Measurements from ENCODE around the gene FAM107B. TPM values are rescaled to one million over a fixed set of nuclear protein-coding genes. Genes with fewer than 3 reads are reported as not detected.

The FAM107B gene
- total RNA-seq, 1 experiment from 2014 or later = 61.6 TPM

DNA sequence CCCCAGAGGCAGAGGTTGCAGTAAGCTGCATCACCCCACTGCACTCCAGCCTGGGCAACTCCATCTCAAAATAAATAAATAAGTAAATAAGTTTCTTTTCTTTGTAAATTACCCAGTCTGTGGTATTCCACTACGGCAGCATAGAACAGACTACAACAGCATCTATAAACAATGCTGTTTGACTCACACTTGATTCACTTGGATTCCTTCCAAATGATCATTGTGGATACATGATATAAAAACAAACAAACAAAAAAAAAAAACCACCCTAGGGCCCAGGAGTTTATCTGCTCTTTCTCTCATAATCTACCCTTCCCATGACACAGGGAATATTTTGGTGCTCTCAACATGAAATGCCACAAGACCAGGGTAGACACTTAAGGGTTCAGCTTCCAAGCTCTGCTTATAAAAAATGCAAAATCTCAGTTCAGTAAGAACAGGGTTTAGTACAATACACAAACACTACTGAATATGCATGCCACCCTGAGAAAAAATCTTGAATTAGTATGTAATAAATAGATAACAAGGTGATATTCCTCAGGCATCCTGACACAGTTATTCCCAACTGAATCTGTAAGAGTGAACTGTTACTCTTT is 200.9 kb downstream of the FAM107B start:
- H3K27ac ChIP-seq (ENCODE audit: low read depth, low read length, poor library complexity, severe bottlenecking) = no peak overlapping the region
- POLR2A ChIA-PET (ENCODE audit: low non-redundant PET) = no interaction called here
- CTCF ChIA-PET = no interaction called here
- peaks cover 28% of the 10 kb centered on the region for H3K4me1 ChIP-seq (ENCODE audit: insufficient read depth, low read length, poor library complexity, severe bottlenecking)
- no TSS peak for BruUV-seq (replicated peaks)
- no peaks in the 10 kb centered on the region for H3K27me3 ChIP-seq (replicated peaks; ENCODE audit: insufficient read depth, low read depth, low read length, poor library complexity)
- no peaks in the 10 kb centered on the region for H3K36me3 ChIP-seq (ENCODE audit: insufficient read depth, low read length, poor library complexity, severe bottlenecking)
- DNase-seq (ENCODE audit: low spot score) = no peak
- no peaks in the 10 kb centered on the region for H3K9me3 ChIP-seq (ENCODE audit: low read depth, low read length, poor library complexity, severe bottlenecking)
- TF ChIP-seq EZH2 (IDR thresholded peaks at IDR 0.05; ENCODE audit: borderline replicate concordance, low read depth, low read length, poor library complexity, severe bottlenecking) = no peak
- TF ChIP-seq, protein P1, sequence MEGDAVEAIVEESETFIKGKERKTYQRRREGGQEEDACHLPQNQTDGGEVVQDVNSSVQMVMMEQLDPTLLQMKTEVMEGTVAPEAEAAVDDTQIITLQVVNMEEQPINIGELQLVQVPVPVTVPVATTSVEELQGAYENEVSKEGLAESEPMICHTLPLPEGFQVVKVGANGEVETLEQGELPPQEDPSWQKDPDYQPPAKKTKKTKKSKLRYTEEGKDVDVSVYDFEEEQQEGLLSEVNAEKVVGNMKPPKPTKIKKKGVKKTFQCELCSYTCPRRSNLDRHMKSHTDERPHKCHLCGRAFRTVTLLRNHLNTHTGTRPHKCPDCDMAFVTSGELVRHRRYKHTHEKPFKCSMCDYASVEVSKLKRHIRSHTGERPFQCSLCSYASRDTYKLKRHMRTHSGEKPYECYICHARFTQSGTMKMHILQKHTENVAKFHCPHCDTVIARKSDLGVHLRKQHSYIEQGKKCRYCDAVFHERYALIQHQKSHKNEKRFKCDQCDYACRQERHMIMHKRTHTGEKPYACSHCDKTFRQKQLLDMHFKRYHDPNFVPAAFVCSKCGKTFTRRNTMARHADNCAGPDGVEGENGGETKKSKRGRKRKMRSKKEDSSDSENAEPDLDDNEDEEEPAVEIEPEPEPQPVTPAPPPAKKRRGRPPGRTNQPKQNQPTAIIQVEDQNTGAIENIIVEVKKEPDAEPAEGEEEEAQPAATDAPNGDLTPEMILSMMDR (conservative IDR thresholded peaks at IDR 0.05; ENCODE audit: low read depth, low read length) = no peak
- intact Hi-C loops (cut with micrococcal nuclease; ENCODE audit: unreplicated experiment) = no loop called here
- H3K4me3 ChIP-seq (ENCODE audit: low read depth, low read length, poor library complexity, severe bottlenecking) = no peak overlapping the region

DNA sequence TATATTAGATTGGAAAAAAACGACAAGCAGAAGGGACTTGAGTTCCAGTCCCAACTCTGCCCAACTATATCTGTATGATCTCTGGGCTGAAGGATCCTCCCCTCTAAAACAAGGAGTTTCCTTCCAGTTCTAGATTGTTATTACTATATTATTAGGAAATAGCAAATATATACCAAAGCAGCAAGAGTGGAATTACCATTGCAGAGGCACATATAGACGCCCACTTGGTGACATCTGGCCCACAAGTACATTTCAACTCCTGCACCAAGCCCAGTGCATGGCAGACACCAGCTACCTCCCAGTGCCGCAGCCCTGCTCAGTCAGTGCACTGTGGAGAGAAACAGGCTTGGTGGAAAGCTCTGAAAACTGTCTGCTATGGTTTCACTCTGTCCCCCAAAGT is 201.9 kb downstream of the FAM107B start:
- BruUV-seq (replicated peaks) = no TSS peak
- CTCF ChIA-PET = no interaction called here
- H3K27ac ChIP-seq (ENCODE audit: low read depth, low read length, poor library complexity, severe bottlenecking) = no peak overlapping the region
- peaks cover 20% of the 10 kb centered on the region for H3K4me1 ChIP-seq (ENCODE audit: insufficient read depth, low read length, poor library complexity, severe bottlenecking)
- no peak overlapping the region for H3K4me3 ChIP-seq (ENCODE audit: low read depth, low read length, poor library complexity, severe bottlenecking)
- POLR2A ChIA-PET (ENCODE audit: low non-redundant PET) = no interaction called here
- no peaks in the 10 kb centered on the region for H3K36me3 ChIP-seq (ENCODE audit: insufficient read depth, low read length, poor library complexity, severe bottlenecking)
- no peaks in the 10 kb centered on the region for H3K27me3 ChIP-seq (replicated peaks; ENCODE audit: insufficient read depth, low read depth, low read length, poor library complexity)
- H3K9me3 ChIP-seq (ENCODE audit: low read depth, low read length, poor library complexity, severe bottlenecking) = no peaks in the 10 kb centered on the region
- DNase-seq (ENCODE audit: low spot score) = no peak
- intact Hi-C loops (cut with micrococcal nuclease; ENCODE audit: unreplicated experiment) = no loop called here
- TF ChIP-seq, protein P1 (conservative IDR thresholded peaks at IDR 0.05; ENCODE audit: low read depth, low read length) = no peak
- TF ChIP-seq EZH2 (IDR thresholded peaks at IDR 0.05; ENCODE audit: borderline replicate concordance, low read depth, low read length, poor library complexity, severe bottlenecking) = no peak

DNA sequence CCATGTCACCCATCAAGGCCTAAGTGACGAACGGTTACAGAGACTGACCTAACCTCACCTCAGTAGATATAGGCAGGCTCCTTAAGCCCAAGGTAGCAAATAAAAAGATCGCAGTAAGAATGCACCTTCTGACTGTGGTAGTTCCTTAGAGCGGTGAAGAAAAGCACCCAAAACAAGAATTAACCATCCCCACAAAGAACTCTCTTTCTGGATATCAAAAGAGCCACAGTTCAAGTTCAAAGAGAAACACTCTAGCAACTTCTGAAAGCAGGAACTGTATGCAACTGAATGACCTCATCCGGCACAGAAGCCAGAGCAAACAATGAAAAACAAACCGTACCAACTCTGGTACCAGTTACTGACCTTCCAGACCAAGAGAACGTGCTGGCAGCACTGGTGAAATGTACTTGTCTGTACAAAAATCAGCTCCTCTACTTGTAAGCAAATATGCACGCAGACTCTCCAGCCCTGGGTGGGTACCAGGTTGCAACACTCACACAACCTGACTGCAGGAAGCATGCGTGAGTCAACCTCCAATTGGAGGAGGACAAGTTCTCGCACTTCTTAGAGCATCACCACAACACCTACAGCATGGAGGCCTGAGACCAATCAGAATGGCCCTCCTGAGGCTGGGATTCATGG is 202.7 kb downstream of the FAM107B start:
- H3K36me3 ChIP-seq (ENCODE audit: insufficient read depth, low read length, poor library complexity, severe bottlenecking) = no peaks in the 10 kb centered on the region
- H3K9me3 ChIP-seq (ENCODE audit: low read depth, low read length, poor library complexity, severe bottlenecking) = no peaks in the 10 kb centered on the region
- H3K4me1 ChIP-seq (ENCODE audit: insufficient read depth, low read length, poor library complexity, severe bottlenecking) = peaks cover 12% of the 10 kb centered on the region
- no peak overlapping the region for H3K4me3 ChIP-seq (ENCODE audit: low read depth, low read length, poor library complexity, severe bottlenecking)
- CTCF ChIA-PET = no interaction called here
- TF ChIP-seq, protein P1 (conservative IDR thresholded peaks at IDR 0.05; ENCODE audit: low read depth, low read length) = no peak
- TF ChIP-seq EZH2 (IDR thresholded peaks at IDR 0.05; ENCODE audit: borderline replicate concordance, low read depth, low read length, poor library complexity, severe bottlenecking) = no peak
- no peak overlapping the region for H3K27ac ChIP-seq (ENCODE audit: low read depth, low read length, poor library complexity, severe bottlenecking)
- BruUV-seq (replicated peaks) = no TSS peak
- no peaks in the 10 kb centered on the region for H3K27me3 ChIP-seq (replicated peaks; ENCODE audit: insufficient read depth, low read depth, low read length, poor library complexity)
- POLR2A ChIA-PET (ENCODE audit: low non-redundant PET) = no interaction called here
- intact Hi-C loops (cut with micrococcal nuclease; ENCODE audit: unreplicated experiment) = no loop called here
- no peak for DNase-seq (ENCODE audit: low spot score)
